COLO668 (cell line): ENCODE results near the gene ITSN2.
"Not testable (repeated sequence)": the region's sequence is repeated elsewhere in the genome, so short reads cannot be mapped to it uniquely, and the experiment has no call there.

Experiments used
- DNase-seq: peaks from one replicate; lab custom pipeline; 2025; ENCODE audit not compliant: unreplicated experiment; lab: John Stamatoyannopoulos, UW

ITSN2 gene

GRCh38 chr2:24222946-24223345 is 137.4 kb downstream of the ITSN2 start:
- no peak for DNase-seq

GRCh38 chr2:24221343-24222050 is 138.8 kb downstream of the ITSN2 start:
- no peak for DNase-seq

- DNase-seq: no peak
Measured at GRCh38 chr2:24220554-24221291, 139.6 kb downstream of the ITSN2 start.

GRCh38 chr2:24214880-24215279 is 145.5 kb downstream of the ITSN2 start:
- no peak for DNase-seq

- no peak for DNase-seq
Measured at GRCh38 chr2:24211408-24211807, 148.9 kb downstream of the ITSN2 start.

GRCh38 chr2:24210723-24211122 is 149.6 kb downstream of the ITSN2 start:
- DNase-seq: no peak

- DNase-seq: no peak
Measured at GRCh38 chr2:24210106-24210455, 150.3 kb downstream of the ITSN2 start.

GRCh38 chr2:24209389-24210105 is 150.8 kb downstream of the ITSN2 start:
- no peak for DNase-seq

GRCh38 chr2:24208490-24208889 is 151.8 kb downstream of the ITSN2 start:
- DNase-seq: no peak

- DNase-seq: no peak
Measured at GRCh38 chr2:24207359-24207758, 153.0 kb downstream of the ITSN2 start.

- DNase-seq: no peak
Measured at GRCh38 chr2:24206714-24207113, 153.6 kb downstream of the ITSN2 start.

- DNase-seq: no peak
Measured at GRCh38 chr2:24206242-24206641, 154.1 kb downstream of the ITSN2 start.

GRCh38 chr2:24205131-24205530 is 155.2 kb downstream of the ITSN2 start:
- DNase-seq: no peak

- DNase-seq: no peak
Measured at GRCh38 chr2:24204505-24204904, 155.8 kb downstream of the ITSN2 start.

GRCh38 chr2:24203787-24204150 is 156.6 kb downstream of the ITSN2 start:
- DNase-seq: no peak

GRCh38 chr2:24203029-24203786 is 157.1 kb downstream of the ITSN2 start:
- no peak for DNase-seq

- no peak for DNase-seq
Measured at GRCh38 chr2:24200799-24201198, 159.5 kb downstream of the ITSN2 start.

GRCh38 chr2:24199968-24200590 is 160.3 kb downstream of the ITSN2 start:
- no peak for DNase-seq

GRCh38 chr2:24197213-24197612 is 163.1 kb downstream of the ITSN2 start:
- not testable (repeated sequence) for DNase-seq

- DNase-seq: no peak
Measured at GRCh38 chr2:24191848-24192247, 168.5 kb downstream of the ITSN2 start.

GRCh38 chr2:24191156-24191555 is 169.2 kb downstream of the ITSN2 start:
- DNase-seq: no peak
